GM18861 (cell line): ENCODE data around the gene DEF6.
A peak's percentile ranks its signal among the peaks of the same experiment; 100 is the strongest.
"Not testable (repeated sequence)": the region's sequence is repeated elsewhere in the genome, so short reads cannot be mapped to it uniquely, and the experiment has no call there.

Experiments
- ATAC-seq: cut with Tn5 transposase; IDR thresholded peaks from one replicate; pipeline ENCODE4 v1.9.1; 2021; ENCODE audit not compliant: unreplicated experiment

The DEF6 gene

DNA sequence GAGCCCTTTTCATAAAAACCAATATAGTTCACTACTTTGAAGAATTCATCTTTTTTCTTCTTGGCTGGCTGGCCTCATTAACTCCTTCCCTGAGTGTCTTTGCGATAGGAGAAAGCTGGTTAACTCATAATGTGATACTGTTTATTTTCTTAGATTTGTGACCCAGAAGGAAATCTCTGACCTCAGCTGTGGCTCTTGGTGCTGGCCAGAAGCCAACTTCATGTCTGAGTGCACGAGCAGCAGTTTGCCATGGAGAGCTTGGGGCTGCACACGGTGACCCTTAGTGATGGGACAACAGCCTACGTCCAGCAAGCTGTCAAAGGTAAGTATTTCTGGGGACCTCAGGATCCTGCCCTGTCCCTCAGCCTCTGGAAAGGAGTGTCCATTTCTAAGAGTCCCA, 16.7 kb upstream of the DEF6 start:
- ATAC-seq, result no peak

DNA sequence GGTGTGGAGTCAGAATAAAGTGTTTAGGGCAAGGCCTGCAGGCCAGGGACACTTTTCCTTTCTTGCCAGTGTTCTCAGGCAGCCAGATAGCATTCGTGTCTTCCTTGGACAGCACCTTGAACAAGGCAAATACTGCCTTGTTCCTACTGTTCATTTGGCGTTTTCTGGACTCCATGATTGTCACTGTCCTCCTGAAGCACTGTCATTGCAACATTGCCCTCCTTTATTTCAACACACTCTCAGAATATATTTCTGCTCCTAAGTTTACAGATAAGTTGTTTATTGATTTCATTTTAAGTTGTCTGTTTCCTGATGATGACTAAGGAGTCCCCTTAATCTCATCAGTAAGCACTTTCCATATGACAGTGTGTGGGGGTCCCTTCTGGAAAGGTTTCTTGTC, 15.1 kb upstream of the DEF6 start:
- ATAC-seq, result no peak

DNA sequence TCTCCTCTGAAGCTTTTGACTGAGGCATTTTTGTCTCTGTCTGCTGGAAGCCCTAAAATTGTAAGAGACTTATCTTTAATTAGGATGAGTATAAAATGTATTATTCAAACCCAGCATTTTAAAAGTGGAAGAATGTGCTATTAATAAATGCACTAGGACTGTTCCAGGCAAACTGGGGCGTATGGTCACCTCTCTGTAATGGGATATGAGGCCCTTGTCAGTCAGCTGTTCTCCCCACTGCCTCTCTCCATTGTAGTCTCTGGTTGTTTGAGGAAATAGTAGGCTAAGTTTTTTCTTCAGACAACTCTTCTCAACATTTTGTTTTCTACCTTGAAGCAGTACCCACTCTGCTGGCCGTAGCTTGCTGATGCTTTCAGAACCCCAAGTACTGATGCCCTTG, 14.3 kb upstream of the DEF6 start:
- no peak for ATAC-seq

DNA sequence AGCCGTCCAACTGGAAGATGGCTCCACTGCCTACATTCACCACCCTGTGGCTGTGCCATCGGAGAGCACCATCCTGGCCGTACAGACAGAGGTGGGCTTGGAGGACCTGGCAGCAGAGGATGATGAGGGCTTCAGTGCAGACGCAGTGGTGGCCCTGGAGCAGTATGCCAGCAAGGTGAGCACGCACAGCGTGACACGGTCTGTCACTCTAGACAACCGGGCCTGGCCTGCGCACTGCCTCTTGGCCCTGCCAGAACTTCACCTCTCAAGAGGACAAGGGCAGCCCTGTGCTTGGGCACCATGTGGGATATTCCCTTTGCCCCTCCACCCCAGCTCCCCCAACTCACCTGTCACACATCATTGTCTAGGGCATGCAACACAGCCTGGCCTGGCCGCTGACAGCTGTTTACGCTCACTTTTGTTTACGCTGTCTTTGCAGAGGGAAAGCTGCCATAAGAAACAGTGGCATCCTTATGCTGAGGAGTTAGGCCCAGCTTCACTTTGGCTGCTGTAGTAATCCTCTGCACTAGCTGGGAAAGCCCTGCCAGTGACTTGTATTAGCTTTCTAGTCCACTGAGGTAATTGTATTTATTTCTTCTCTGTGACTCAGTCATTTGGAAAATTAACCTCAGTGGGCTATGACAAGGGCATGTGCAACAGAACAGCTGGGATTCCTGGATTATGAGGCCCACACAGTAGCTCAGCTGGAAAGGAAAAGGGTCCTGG, 9.8 kb upstream of the DEF6 start:
- ATAC-seq, result no peak

DNA sequence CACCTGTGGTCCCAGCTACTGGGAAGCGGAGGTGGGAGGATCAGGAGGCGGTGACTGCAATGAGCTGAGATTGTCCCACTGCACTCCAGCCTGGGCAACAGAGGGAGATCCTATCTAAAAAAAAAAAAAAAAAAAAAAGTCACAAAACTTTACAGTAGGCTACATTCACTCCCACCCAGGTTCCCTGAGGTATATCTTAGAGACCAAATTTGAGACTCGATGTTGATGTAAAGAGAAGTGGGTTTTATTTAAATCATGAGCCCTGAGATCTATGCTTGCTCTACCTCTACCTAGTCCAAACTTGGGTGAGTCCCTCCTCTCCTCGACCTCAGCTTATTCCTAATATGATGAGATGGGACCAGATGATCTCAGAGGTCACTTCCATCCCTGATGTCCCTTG, 8.8 kb upstream of the DEF6 start:
- ATAC-seq, result no peak

DNA sequence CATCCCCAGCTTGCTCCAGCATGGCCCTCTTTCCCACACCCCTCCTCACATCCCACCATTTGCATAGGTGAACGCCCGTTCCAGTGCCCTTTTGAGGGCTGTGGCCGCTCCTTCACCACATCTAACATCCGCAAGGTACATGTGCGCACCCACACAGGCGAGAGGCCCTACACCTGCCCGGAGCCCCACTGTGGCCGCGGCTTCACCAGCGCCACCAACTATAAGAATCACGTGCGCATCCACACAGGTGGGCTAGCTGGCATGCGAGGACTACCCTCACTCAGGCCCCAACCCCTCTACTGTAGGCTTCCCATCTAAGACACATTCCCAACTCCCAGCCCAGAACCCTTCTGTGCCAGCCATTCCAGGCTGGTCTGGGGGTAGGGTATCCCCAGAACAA, 6.1 kb upstream of the DEF6 start:
- no peak for ATAC-seq

DNA sequence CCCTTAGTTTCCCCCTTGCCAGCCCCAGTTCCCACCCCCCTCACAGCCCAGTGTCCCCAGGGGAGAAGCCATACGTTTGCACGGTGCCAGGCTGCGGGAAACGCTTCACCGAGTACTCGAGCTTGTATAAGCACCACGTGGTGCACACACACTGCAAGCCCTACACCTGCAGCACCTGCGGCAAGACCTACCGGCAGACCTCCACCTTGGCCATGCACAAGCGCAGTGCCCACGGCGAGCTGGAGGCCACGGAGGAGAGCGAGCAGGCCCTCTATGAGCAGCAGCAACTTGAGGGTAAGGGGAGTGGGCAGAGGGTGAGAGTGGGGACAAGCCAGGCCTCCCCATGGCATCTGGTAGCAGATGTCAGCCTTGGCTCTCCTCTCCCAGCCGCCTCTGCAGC, 5.1 kb upstream of the DEF6 start:
- no peak for ATAC-seq

DNA sequence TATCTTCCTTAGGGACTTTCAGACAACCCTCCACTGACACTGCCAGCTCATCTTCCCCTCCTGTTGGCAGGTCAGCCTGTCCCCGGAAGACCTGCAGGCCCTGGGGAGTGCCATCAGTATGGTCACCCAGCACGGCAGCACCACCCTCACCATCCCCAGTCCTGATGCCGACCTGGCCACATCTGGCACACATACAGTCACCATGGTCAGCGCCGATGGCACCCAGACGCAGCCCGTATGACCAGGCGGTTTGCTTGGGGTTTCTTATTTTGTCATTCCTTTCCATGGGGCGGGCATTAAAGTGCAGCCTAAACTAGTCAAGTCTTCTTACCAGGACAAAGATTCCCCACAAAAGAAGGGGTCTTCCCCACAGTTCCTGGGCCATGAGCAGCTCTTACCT, 3.9 kb upstream of the DEF6 start:
- no peak for ATAC-seq

DNA sequence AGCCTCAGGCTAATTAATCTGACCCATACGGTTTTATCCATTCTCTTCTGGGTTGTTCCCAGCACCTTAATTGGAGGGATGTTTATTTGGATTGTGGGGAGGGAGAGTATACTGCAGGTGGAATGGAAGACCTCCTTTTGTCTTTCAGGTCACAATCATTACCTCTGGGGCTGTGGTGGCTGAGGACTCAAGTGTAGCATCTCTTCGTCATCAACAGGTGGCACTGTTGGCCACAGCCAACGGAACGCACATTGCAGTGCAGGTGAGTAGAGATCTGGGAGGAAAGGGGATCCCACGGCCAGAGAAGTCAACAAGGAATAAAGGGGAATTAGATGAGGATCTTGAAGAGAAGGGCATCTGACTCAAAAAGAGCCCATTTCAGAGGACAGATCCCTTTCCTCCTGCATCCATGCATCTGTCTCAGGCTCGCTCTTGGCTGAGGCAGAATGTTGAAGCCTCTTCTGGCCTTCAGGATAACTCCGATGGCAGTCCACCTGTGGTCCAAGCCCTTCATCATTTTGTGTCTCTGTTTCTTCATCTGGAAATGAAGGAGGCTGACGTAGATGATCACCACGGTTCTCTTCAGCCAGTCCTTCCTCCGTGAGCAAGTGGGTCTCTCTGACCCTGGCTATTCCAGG, 3.2 kb upstream of the DEF6 start:
- no peak for ATAC-seq

DNA sequence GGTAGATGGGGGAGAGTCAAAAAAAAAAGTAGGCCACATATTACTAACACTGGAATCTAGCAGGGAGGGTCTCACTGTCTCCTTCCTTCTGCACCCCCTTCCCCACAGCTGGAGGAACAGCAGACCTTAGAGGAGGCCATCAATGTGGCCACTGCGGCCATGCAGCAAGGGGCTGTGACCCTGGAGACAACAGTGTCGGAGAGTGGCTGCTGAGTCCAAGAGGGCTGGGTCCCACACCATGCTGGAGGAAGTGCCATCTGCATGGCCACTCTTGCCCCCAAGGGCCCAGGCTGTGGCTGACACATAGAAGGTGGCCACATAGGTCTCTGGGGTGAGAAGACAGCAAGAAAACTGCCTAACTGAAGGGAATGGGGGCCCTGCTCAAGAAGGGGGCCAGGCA, 2.6 kb upstream of the DEF6 start:
- ATAC-seq, result no peak

DNA sequence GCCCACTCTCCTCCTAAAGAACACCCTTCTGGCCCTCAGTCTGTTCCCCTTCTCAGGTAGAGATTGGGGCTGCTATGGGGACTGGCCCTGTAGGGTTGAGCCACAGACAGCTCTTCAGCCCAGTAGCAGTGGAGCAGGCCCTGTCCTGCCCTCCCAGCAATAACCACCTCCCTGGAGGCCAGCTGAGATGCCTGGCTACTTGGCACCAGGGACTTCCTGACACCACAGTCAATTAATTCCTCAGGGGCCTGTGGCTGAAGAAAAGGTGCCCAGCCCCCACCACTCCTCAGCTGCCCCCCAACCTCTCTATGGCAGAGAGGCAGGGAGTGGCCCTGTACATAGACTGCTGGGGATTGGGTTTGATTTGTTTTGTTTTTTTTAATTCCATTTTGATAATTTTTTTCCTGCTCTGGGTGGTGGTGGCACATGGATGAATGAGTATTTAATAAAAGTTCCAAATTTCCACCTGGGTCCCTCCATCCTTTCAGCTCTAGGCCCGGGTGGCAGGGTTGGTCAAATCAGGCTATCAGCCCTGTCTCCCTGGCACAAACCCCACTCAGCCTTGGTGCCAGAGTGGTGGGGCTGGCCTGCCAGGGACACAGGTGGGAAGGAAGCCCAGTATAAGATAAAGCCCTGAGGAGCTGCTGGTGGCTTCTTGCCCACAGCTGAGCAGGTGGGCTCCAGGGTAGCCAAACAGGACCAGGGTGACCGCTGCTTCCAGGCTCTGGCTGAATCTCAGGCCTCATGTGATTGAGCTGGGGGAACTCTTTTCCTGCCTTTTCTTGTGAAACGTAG, 1.9 kb upstream of the DEF6 start:
- no peak for ATAC-seq

DNA sequence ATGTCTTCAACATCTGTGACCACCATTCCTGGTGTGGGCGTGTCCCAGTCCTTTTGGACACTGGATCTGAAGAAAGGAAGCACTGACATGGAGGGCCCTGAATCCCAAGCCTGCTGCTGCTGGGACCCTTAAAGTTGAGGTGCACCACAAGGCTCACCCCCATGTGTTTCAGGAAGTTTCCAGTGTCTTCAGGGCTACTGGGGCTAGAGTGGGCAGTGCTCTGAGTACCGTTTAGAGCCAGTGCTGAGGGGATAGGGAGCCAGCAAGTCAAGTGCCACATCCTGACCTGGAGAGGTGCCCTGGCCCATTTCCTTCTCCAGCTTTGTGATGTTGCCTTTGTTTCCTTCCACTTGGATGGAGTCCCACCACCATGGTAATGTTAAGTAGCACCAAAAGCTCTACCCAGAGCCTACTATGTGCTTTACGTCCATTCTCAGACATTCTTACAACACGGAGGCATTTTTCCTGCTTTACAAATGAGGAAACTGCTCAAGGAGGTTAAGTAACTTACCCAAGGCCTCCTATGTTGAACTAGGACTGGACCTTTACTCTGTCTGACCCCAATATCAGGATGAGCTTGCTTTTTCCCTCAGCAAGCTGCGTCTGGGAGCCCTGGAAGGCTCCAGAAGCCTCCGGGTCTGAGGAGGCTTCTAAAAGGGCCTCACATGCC, 552 bp upstream of the DEF6 start:
- peak; percentile 7 for ATAC-seq

DNA sequence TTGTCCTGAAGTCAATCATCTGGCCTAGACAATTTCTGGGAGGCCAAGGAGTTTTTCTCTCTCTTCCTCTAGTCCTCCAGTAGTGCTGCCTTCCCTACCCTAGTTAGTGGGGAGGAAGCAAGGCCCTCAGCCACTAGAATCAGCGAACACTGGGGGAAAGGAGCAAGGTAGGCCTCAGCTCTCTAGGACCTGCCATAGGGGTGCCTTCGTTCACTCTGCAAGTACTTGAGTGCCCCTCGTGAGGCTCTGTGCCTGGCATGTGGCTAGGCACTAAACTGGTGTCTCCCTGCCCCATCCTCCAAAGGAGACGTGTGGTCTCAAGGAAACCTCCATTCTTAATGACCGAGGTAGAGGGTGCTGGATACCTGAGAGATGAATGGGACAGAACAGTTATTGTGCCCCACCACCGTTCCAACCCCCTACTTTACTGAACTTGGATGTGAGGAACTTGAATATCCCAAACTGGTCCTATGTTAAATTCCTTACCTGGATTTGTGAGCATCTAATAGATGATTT, 1.1 kb downstream of the DEF6 start:
- no peak for ATAC-seq

DNA sequence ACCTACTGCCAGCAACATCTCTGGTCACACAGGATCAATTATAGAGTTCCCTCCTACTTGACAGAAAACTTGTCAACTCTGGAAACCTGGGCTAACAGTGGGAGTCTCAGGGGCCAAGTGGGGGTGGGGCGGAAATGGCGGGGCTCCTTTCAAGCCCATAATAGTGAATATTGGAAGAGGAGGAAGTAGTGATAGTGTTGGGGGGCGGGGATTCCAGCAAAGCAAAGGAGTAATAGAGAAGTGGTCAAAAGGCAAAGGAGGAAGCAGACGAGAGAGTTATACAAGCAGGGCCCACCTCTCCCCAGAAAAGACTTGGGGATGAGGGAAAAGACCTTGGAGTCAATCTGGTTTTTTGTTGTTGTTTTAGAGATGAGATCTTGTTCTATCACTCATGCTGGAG, 2.1 kb downstream of the DEF6 start:
- ATAC-seq, result no peak

DNA sequence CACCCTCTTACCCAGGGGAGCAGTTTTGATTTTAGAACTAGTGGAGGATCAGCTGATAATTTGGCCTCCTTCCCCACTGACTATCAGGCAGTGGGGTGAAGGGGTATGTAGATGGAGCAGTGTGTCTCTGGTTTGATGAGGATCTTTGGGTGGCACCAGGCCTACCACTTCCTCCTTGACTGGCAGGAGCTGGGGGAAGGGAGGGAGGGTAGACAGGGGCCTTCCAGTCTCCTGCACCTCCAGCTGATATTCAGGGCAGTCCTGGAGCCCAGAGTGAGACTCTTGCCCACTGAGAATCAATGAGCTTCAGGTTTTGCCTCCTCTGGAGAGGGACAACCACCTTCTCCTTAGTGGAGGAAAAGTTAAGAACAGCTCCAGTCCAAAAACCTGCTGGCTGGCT, 3.2 kb downstream of the DEF6 start:
- no peak for ATAC-seq

DNA sequence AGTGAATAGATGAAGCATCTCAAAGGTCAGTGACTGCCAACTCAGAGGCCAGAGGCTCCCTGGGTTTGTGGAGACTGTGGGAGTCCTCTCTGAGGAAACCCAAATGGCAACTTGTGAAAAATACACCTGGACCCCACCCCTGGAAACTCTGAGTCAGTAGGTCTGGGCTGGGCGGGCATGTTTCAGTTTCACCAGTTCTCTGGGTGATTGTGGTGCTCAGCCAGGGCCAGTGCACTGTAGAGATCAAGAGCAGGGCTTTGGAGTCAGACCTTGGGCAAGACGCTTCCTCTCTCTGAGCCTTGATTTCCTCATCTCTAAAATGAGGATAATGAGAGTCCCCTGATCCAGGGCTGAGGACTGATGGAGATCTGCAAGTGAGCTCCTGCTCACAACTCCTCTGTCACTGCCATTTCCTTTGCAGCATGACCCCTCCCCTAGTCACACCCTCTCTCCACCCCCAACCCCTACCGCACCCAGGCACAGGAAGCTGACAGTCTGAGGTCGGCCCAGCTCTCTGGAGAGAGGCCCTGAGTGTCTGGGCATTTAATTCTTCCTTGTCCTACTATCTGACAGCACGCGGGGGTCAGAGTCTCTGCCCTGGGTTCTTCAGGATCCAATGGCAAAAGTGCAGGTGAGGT, 5.1 kb downstream of the DEF6 start:
- peak; percentile 60 for ATAC-seq

DNA sequence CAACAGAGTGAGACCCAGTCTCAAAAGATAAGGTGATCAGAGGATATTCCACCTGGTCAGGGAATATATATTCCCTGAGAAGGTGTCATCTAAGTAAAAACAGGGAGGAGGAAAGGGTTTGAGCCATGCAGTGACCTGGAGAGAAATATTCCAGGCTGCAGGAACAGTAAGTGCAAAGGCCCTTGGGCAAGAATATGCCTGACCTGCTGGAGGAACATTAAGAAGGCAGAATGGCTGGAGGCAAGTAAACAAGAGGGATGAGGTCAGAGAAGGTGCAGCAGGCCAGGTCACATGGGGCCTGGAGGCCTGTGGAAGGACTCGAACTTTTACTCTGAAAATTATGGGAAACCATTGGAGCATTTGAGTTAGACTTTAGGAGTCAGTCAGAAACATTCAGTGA, 6.7 kb downstream of the DEF6 start:
- no peak for ATAC-seq

DNA sequence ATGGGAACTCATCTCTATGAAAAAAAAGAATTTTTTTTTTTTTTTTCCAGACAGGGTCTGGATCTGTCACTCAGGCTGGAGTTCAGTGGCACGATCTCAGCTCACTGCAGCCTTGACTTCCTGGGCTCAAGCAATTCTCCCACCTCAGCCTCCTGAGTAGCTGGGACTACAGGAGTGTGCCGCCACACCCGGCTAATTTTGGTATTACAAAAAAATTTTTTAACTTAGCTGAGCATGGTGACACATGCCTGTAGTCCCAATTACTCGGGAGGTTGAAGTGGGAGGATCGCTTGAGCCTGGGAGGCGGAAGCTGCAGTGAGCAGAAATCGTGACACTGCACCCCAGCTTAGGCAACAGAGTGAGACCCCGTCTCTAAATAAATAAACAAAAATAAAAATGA, 7.5 kb downstream of the DEF6 start:
- ATAC-seq, result no peak

DNA sequence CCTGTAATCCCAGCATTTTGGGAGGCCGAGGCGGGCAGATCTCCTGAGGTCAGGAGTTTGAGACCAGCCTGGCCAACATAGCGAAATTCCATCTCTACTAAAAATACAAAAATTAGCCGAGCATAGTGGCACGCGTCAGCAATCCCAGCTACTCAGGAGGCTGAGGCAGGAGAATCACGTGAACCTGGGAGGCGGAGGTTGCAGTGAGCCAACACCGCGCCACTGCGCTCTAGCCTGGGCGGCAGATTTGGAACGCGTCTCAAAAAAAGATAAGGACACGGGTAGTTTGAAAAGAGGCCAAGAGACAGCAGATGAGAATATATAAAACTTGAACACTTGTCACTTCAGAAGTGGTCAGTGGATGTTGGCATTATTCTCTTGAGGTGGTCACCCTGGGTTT, 9.5 kb downstream of the DEF6 start:
- ATAC-seq, result not testable (repeated sequence)

DNA sequence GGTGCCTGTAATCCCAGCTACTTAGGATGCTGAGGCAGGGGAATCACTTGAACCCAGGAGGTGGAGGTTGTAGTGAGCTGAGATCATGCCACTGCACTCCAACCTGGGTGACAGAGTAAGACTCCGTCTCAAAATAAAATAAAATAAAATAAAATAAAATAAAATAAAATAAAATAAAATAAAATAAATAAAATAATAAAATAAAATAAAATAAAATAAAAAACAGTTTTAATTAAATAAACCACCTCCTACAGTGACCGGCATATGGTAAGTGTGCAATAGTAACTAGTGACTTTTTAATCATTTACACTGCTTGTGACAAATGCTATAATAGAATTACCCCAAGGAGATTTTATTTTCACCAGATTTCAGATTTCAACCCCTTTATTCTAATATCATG, 10.9 kb downstream of the DEF6 start:
- ATAC-seq, result not testable (repeated sequence)
